T-helper 2 cell treated with Interferon-gamma antibody and Interleukin-4, amounts not matched to agents 100 ng/mL and 5 ng/mL, for 36 hours (primary cell): ENCODE measurements around the gene FBXW10B. TPM values are rescaled to one million over a fixed set of nuclear protein-coding genes. Genes with fewer than 3 reads are reported as not detected.
"Not testable (repeated sequence)": the region's sequence is repeated elsewhere in the genome, so short reads cannot be mapped to it uniquely, and the experiment has no call there.

Experiments used
- intact Hi-C: fragments of 100-400 bp; cut with micrococcal nuclease; formaldehyde crosslinking; loops from one replicate; pipeline ENCODE4 v1.15.1; 2023
- total RNA-seq: library from RNA; stranded (reverse); gene quantifications from 2 replicates; pipeline ENCODE4 v1.2.3, GENCODE V29; 2022

The FBXW10B gene
- 0.39 and 0.61 TPM in 2 replicates for total RNA-seq

DNA sequence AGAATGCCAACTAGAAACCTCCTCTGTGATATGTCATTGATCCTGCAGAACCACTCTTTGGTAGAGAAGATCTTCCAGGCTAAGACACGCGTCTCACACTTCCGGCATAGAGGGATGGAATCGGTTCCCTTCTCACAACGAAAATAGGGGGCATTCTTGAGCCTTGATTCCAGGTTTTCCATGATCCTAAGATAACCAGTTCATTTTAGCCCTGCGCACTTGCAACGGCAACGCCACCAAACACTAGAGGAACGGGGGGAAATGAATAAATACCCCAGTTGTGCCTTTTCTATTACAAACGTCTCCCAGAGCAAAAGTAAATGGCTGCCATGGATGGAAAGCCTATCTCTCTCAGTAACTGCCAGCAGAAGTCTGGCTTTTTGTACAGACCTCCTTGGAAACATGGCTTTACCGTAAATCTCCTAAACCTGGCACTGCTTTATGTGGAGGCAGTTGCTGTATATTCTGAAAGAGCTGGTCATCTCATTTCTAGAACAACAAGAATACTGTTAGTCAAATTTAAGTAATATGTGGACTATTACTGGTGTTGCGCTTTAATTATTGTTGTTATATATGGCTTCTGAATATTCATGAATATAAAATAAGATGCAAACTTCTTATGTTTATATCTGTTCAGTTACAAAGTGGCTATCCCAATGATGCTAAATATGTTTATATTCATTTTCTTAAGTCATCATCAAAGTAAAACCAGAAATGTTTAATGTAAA is at the start of gene FBXW10B:
Gene FBXW10B (minus strand): TSS at position 374 of the 728 bp plus-strand sequence. CDS start 192 bp downstream, at position 182.
- intact Hi-C loops: not testable (repeated sequence)

DNA sequence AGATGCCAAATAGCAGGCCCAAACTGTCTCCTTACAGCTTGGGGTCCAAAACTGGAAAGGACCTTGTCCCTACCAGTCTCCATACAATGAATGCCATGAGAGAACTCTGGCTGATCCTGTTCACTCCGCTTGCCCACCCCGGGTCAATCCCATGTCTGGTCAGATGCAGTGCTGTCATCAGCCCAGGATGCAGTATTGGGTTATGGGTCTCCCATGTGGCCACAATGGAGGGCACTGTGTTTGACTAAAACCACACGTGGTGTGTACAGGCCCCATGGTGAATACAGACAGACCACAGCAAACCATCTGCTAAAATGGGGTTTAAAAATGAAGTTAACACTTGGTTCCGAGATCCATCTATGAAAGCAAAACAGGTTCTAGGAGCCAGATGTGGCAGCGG is 44.2 kb upstream of the FBXW10B start:
- intact Hi-C loops: no loop called here

DNA sequence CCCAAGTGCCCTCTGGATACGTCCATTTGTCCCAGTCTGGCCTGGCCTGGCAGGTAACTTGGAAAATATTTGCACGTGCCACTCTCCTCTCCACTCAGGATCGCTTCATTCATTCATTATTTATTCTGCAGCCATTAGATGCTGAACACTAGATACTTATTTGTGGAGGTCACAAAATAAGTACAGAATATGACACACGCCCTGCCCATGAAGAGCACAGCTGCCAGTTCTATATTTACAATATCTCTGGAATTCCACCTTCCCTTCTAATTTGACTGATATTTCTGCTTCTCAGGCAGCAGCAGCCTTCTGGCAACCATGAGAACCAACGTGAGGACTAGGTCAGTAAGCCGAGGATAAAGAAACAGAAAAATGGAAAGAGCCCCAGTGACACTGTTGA is 43.7 kb upstream of the FBXW10B start:
- intact Hi-C loops: no loop called here

GRCh38 chr17:15662681-15663080 is 43.2 kb upstream of the FBXW10B start:
- intact Hi-C loops: no loop called here

GRCh38 chr17:15660077-15660476 is 40.6 kb upstream of the FBXW10B start:
- intact Hi-C loops: no loop called here

DNA sequence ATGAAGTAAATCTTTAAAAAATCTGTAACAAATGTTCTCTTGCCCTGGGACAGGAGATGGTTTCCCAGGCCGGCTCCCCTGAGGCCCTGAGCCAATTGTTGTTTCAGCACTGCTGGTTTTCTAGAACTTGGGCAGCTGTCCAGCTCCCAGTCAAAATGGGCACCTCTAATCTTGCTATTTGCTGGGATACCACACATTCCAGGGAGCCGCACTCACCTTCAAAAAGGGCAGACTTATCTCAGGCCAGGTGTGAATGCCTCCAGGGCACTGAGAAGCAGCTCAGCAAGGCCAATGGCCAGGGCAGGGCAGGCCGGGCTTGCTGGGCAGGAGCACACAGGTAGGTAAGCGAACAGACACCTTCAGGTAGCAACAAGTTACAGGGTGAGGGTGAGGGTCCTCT is 40.2 kb upstream of the FBXW10B start:
- intact Hi-C loops: no loop called here

- intact Hi-C loops: no loop called here
These were observed 39.7 kb upstream of the FBXW10B start for GRCh38 chr17:15659236-15659635.

DNA sequence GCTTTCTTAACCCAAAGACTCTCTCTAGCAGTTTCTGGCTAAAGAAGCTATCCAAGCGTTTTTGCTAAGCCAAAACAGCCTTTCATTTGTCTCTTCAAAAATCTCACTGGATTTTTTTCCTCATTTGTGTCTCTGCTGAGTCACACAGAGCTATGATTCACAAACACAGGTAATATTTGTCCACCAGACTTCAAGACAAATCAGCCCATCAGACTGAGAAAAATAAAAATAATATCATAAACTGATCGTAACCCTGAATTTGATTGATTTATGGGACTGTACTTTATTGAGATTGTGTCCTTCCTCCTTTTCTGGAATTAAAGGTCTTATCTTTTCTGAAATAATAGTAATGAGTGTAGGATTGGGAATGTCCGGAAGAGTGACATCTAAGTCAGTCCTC is 38.8 kb upstream of the FBXW10B start:
- intact Hi-C loops: no loop called here

DNA sequence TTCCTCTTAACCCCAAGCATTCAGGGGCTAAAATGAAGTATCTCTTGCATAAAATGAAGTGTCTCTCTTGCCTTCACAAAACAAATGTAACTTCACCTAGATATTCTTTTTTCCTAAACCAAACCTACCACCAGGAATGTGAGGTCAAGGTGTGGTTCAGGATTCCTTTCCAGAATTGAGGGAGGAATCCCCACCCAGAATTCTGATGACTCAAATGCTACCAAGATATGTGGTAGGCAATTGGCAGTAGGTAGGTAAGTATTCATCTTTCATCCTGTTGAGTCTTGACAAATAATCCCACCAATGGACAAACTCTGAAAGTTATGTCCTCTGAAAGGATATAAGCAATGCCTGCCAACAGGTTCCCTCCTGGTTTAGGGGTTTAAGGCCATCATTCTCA is 38.4 kb upstream of the FBXW10B start:
- intact Hi-C loops: no loop called here

- intact Hi-C loops: no loop called here
These were observed 35.5 kb upstream of the FBXW10B start for GRCh38 chr17:15654886-15655561.

DNA sequence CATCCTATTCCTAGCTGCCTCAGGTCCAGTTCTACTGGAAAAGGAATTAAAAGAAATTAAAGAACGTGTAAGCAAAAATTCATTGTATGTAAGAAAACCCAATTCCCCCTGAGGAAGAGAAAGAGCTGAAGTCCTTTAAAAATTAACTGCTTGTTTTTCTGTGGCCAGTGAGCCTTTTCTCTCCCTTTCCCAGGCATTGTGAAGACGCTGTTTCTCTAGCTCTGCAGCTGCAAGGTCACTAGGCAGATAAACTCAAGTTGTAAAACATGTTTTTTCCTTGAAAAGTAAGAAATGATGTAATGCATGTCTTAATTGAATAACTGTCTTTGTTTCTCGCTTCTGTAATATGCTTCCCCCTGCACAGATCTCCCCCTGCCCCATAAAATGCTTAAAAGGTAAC is 34.9 kb upstream of the FBXW10B start:
- intact Hi-C loops: not testable (repeated sequence)

GRCh38 chr17:15652960-15653359 is 33.5 kb upstream of the FBXW10B start:
- intact Hi-C loops: no loop called here

DNA sequence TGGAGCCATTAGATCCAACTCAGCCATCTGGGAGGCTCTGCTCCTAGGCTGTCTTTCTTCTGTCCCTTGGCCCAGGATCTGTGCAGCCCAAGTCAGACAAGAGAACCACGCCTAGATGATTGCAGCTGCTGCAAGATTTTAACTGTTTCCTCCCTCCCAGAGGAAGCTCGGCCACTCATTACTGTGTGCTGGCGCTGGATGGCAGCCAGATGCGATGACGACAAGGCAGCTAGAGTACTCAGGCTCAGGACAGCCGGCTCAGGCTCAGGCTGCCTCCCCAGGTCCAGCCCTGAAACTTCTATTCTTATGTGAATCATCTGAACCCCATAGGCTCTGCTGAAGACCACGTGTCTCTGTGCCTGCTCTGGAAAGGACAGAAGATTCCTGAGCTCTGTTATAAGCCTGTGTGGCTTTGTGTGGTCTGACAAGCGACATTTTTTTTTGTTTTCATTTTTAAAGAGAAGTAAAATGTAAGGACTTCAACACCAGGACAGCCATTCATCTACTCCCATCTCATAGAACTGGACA is 32.1 kb upstream of the FBXW10B start:
- intact Hi-C loops: no loop called here

DNA sequence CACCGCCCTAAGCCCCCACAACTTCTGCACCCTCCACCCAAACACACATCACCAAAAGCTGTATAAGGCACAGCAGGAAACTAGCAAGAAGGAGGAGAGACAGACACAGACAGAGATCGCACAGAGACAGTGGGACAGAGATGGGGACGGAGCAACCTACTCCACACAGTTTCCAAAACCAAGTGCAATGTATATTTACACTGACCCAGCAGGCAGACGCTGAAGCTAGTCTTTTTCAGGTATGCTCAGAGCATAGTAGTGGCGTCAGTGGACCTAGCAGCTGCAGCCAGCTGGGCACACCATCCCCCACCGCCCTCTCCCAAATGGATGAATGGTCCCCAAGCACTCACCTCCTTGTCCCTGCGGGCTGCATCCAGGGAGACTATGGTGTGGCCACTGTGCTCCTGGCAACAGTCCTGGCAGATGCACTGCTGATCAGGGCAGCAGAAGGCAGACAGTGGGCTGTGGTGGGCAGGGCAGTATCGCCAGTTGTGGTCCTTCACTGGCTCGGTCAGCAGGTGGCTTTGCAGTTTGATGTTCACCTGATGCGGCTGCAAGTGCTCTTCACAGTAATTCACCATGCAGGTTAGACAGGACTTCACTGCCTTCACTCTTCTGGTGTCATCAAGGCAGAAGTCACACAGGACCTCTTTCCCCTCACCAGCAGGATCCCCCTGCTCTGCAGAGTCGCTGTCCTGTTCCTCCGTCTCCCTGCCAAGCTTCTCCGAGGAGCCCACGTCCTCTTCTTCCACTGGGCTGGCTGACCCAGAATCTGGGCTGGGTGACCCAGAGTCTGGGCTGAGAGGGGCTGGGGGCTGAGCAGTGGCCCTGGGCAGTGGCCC is 31.5 kb upstream of the FBXW10B start:
- intact Hi-C loops: no loop called here

DNA sequence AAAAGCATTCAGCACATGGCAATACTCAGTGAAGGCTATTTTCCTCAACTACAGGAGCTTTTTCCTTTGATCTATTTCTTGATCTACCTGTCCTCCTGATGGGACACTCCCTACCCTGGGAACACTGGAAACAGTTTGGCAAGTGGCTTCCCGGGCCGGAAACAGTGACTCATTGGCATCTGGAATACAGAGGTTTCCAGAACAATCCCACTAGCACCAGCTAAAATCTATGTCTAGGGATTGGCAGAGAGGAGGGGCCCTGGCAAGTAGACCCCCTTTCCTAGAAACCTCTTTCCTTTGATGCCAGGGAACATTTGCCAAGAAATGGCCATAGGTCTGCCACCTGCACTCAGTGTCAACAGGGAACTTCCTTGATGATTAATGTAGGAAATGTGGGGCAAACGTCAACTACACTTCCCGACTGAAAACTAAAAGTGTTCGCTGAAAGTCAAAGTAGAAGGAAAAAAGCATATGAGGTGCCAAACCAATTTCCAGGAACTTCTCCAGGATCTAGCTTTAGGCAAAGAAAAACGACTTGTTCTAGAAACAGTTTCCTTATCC is 30.4 kb upstream of the FBXW10B start:
- intact Hi-C loops: no loop called here

GRCh38 chr17:15648386-15648785 is 28.9 kb upstream of the FBXW10B start:
- intact Hi-C loops: no loop called here

GRCh38 chr17:15645942-15646312 is 26.4 kb upstream of the FBXW10B start:
- intact Hi-C loops: not testable (repeated sequence)

DNA sequence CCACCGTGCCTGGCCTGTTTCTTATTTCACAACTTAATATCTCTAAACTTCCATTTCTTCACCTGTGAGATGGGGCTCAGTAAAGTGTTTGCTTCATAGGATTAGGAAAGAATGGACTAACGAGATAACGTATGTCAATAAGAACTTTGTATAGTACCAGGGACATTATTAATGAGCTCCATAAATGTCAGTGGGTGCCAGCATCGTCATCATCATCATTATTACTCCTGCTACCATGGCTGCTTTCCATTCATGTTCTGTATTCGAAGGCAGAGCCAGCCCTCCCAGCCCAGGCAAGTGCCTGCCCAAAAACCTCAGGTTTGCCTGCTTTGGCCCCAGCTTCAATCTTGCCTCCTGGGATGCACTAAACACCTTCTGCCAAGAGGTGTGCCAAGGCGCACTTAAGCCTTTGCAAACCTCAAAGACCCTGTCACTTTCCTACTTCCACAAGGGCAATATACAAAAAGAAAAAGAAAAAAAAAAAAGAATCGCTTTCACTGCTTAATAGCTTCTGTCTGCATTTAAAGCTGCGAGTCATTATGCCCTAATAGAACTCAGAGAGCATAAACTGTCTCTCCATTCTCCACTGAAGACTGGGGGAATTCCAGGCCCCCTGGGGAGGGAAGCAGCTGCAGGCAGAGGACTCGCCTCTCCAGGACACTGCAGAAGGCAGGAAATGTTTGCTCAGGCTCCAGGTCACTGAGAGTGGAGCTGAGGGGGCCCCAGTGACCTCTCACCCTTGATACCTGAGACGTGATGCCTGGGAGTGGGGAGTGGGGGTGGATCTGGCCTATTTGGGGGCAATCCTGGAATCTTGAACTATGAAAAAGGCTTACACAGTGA is 25.8 kb upstream of the FBXW10B start:
- intact Hi-C loops: not testable (repeated sequence)

- intact Hi-C loops: not testable (repeated sequence)
These were observed 23.2 kb upstream of the FBXW10B start for GRCh38 chr17:15642505-15643251.

DNA sequence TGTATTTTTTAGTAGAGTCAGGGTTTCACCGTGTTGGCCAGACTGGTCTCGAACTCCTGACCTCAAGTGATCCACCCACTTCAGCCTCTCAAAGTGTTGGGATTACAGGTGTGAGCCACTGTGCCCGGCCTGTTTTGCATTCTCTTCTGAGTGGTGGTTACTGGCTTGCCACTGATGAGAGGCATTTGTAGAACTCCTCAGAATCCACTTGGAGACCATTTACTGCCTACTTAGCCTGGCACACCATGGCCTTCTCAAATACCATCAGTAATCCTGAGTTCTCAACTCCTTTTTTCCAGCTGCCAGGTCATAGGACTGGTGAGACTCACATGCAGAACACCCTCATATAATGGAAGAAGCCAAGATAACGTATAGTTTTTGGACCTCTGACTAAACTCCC is 22.5 kb upstream of the FBXW10B start:
- intact Hi-C loops: not testable (repeated sequence)
